Lung (tissue), 12 donors: ENCODE data around the gene BTBD16. TPM values are rescaled to one million over a fixed set of nuclear protein-coding genes. Genes with fewer than 3 reads are reported as not detected.

Source experiments
- ATAC-seq: fragments of 200-7000 bp; cut with Tn5 transposase; one replicate; pipeline ENCODE4 v1.9.1; 2020; ENCODE audit warnings: moderate number of reproducible peaks; ENCODE audit not compliant: insufficient read depth, low FRiP score
- DNase-seq, 3 donors: peaks; one replicate each; pipeline ENCODE4 v3.0.0-alpha.2; 2013 to 2017
- H3K27ac ChIP-seq, 2 donors: one replicate each; pipeline ENCODE4 v1.5.1; 2013; ENCODE audit warnings: mild to moderate bottlenecking in 2 of 2, moderate library complexity in 2 of 2, control low read depth in 1 of 2, inconsistent platforms in 1 of 2, low read depth in 1 of 2, low read length in 1 of 2
- H3K27me3 ChIP-seq, 3 donors: one replicate each; pipeline ENCODE4 v1.5.1; 2013; ENCODE audit warnings: low read length in 2 of 3; ENCODE audit not compliant: control insufficient read depth in 3 of 3, insufficient read depth in 3 of 3
- H3K36me3 ChIP-seq, 4 donors: one replicate each; pipeline ENCODE4 v1.5.1; 2013; ENCODE audit warnings: low read length in 4 of 4, mild to moderate bottlenecking in 1 of 4, moderate library complexity in 1 of 4; ENCODE audit not compliant: control insufficient read depth in 4 of 4, insufficient read depth in 4 of 4
- H3K4me1 ChIP-seq, 5 donors: one replicate each; pipeline ENCODE4 v1.5.1; 2013; ENCODE audit warnings: low read length in 5 of 5, mild to moderate bottlenecking in 2 of 5, moderate library complexity in 1 of 5; ENCODE audit not compliant: control insufficient read depth in 5 of 5, insufficient read depth in 5 of 5
- H3K4me3 ChIP-seq: one replicate; pipeline ENCODE4 v1.5.1; 2013; ENCODE audit warnings: mild to moderate bottlenecking, control low read depth, moderate library complexity
- H3K9ac ChIP-seq, 2 donors: one replicate each; pipeline ENCODE4 v1.5.1; 2013; ENCODE audit warnings: low read length in 2 of 2, control low read depth in 1 of 2; ENCODE audit not compliant: insufficient read depth in 1 of 2
- H3K9me3 ChIP-seq, 4 donors: one replicate each; pipeline ENCODE4 v1.5.1; 2013; ENCODE audit warnings: low read length in 3 of 4, mild to moderate bottlenecking in 1 of 4, moderate library complexity in 1 of 4; ENCODE audit not compliant: control insufficient read depth in 4 of 4, insufficient read depth in 3 of 4
- WGBS, 2 donors: extraction: QIAGEN DNeasy Blood & Tissue Kit; methylation state at CpG; one replicate each; pipeline ENCODE4 v1.1.7; 2013; 5-methylcytosine and 5-hydroxymethylcytosine counted together
- polyA plus RNA-seq, 2 donors: library from polyadenylated mRNA; stranded (reverse); fragments of 200-250 nt; gene quantifications; one replicate each; pipeline ENCODE4 v1.2.1, GENCODE V29; 2013
- total RNA-seq, 2 donors: library from RNA; depleted of rRNA in 1 of 2; stranded (reverse); fragments of >200 nt in 1 of 2; gene quantifications; one replicate each; pipeline ENCODE4 v1.2.1, GENCODE V29; 2014 to 2021
- TF ChIP-seq, protein P1 (sequence below): IDR thresholded peaks from 2 replicates; pipeline ENCODE4 v1.5.1; 2012; ENCODE audit warnings: mild to moderate bottlenecking; ENCODE audit errors: control extremely low read depth, extremely low read depth
- donor health status: control.
- donor health status: control.
- donor health status: Bipolar disorder and iron deficiency.
- donor health status: healthy.
- donor health status: DM: yes; HTN: yes; CAD: no.

The BTBD16 gene
- total and polyA plus RNA-seq, 4 donors: 0.03 to 0.73 (median 0.67) TPM; not detected in 1

DNA sequence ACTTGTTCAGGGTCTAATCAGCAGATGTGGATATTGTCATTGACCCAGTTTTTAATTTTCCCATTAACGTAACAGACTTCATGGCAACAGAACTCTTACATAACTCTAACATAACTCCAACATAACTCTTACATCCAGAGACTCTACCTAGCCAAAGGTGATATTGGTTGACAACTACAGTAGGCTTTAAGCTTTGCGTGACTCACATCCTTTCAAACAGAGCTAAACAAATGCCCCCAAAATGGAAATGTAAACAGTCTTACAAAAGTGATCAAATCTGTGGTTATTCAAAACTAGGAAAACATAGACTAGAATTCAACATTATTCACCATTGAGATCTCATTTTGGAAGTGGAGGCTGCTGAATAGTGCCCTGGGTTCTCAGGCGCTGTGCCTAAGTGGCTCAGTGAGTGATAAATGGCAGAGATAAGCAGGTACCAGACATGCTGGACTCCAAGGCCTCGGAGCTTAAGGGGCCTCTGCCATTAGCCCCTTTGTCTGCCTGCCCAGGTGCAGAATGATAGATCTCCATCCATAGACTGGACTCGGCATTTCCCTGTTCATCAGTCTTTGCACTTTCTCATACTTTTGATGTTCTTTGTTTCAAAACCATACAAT is 34.3 kb upstream of the BTBD16 start:
- Histone ChIP-seq H3K4me3 (no peak overlapping the region), H3K9me3 (no peaks in the 10 kb centered on the region), H3K9ac (no peak overlapping the region), H3K27me3 (no peaks in the 10 kb centered on the region), H3K27ac (no peak overlapping the region), H3K4me1 (peaks cover 0 to 5% (median 0%) of the 10 kb centered on the region in 5 donors), H3K36me3 (peaks cover 0 to 39% (median 13%) of the 10 kb centered on the region in 4 donors)
- TF ChIP-seq, protein P1, sequence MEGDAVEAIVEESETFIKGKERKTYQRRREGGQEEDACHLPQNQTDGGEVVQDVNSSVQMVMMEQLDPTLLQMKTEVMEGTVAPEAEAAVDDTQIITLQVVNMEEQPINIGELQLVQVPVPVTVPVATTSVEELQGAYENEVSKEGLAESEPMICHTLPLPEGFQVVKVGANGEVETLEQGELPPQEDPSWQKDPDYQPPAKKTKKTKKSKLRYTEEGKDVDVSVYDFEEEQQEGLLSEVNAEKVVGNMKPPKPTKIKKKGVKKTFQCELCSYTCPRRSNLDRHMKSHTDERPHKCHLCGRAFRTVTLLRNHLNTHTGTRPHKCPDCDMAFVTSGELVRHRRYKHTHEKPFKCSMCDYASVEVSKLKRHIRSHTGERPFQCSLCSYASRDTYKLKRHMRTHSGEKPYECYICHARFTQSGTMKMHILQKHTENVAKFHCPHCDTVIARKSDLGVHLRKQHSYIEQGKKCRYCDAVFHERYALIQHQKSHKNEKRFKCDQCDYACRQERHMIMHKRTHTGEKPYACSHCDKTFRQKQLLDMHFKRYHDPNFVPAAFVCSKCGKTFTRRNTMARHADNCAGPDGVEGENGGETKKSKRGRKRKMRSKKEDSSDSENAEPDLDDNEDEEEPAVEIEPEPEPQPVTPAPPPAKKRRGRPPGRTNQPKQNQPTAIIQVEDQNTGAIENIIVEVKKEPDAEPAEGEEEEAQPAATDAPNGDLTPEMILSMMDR: no peak
- WGBS, 2 donors: 89 to 90% methylated on average over 5 of the region's 5 CpGs
- ATAC-seq (no peak), DNase-seq (no peak)

DNA sequence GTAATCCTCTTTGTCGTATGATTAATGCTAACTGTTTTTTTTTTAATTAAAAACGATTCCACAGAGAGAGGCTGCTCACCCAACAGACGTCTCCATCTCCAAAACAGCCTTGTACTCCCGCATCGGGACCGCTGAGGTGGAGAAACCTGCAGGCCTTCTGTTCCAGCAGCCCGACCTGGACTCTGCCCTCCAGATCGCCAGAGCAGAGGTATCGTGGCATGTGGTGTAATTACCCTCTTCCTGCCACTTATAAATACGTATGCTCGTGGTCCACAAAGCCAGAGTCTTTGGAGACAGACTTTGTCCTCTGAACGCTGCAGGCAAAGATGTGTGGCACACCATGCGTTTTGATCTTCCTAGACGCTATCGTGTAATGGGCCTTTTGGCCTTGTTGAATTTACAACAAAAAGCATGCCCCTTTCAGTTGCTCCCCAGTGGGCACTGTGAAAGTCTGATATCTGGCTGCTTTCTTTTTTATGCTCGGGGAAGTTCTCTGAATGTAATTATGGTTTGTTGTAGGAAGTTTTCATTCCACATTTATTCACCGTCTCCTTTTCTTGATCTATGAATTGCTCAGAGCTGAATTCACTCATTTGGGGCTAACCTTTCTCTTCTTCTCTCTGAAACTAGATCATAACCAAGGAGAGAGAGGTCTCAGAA is 33.6 kb upstream of the BTBD16 start:
- 86 to 89% methylated on average over 17 of the region's 17 CpGs for WGBS, 2 donors
- Histone ChIP-seq H3K4me1 (peaks cover 0 to 3% (median 0%) of the 10 kb centered on the region in 5 donors), H3K4me3 (no peak overlapping the region), H3K9ac (no peak overlapping the region), H3K27me3 (no peaks in the 10 kb centered on the region), H3K36me3 (peaks cover 0 to 40% (median 15%) of the 10 kb centered on the region in 4 donors), H3K27ac (no peak overlapping the region), H3K9me3 (no peaks in the 10 kb centered on the region)
- TF ChIP-seq, protein P1: no peak
- ATAC-seq (no peak), DNase-seq (no peak)

DNA sequence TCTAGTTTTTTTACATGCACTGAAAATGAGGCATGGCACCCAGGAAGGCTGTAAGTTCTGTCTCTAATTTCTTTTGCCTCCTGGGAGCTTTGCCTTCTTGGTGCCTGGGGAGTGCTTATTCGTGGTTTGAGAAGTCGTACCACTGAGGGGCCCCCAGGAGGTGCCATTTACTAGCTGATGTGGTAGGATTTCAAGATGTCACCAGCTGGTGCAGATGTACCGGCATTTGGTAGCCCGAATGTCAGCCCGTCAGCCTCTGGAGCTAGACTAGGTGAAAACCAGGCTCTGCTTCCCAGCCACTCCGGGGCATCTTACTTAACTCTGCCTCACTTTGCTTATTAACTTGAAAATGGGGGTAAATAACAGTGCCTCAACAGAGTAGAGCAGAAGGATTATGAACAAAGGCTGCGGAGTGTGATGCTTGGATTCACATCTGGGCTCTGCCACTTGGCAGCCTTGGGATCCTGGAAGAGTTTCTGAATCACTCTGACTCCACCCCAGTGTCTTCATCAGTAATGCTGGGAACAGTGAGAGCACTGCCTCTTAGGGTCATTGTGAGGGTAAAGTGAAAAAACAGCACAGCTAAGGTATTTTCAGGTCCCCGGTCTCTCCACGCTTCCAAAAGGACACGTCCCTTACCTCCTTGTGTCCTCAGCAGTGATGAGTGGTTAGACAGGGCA is 31.4 kb upstream of the BTBD16 start:
- no peak for DNase-seq
- Histone ChIP-seq H3K36me3 (peaks cover 0 to 43% (median 16%) of the 10 kb centered on the region in 4 donors), H3K9me3 (no peaks in the 10 kb centered on the region), H3K4me1 (no peaks in the 10 kb centered on the region), H3K27ac (no peak overlapping the region), H3K4me3 (no peak overlapping the region), H3K27me3 (no peaks in the 10 kb centered on the region), H3K9ac (no peak overlapping the region)
- ATAC-seq: no peak
- WGBS, 2 donors: 87 to 94% methylated on average over 10 of the region's 10 CpGs
- TF ChIP-seq, protein P1: no peak
